Neuron (in vitro differentiated cells): ENCODE results near the gene HHAT.

Experiments used
- H2AFZ ChIP-seq: one replicate; pipeline ENCODE4 v1.6.1; 2013; ENCODE audit warnings: low read depth, mild to moderate bottlenecking, inconsistent platforms, low read length, moderate library complexity
- H3K27me3 ChIP-seq: one replicate; pipeline ENCODE4 v1.6.1; 2013; ENCODE audit warnings: low read length; ENCODE audit not compliant: insufficient read depth
- H3K36me3 ChIP-seq: one replicate; pipeline ENCODE4 v1.6.1; 2013; ENCODE audit warnings: low read length; ENCODE audit not compliant: insufficient read depth
- H3K4me1 ChIP-seq: one replicate; pipeline ENCODE4 v1.6.1; 2013; ENCODE audit warnings: low read length; ENCODE audit not compliant: insufficient read depth
- H3K4me3 ChIP-seq: 2 replicates; pipeline ENCODE4 v1.5.1; 2013; ENCODE audit warnings: mild to moderate bottlenecking, low read length, moderate library complexity
- H3K9me3 ChIP-seq: one replicate; pipeline ENCODE4 v1.6.1; 2013; ENCODE audit warnings: low read length

The HHAT gene

DNA sequence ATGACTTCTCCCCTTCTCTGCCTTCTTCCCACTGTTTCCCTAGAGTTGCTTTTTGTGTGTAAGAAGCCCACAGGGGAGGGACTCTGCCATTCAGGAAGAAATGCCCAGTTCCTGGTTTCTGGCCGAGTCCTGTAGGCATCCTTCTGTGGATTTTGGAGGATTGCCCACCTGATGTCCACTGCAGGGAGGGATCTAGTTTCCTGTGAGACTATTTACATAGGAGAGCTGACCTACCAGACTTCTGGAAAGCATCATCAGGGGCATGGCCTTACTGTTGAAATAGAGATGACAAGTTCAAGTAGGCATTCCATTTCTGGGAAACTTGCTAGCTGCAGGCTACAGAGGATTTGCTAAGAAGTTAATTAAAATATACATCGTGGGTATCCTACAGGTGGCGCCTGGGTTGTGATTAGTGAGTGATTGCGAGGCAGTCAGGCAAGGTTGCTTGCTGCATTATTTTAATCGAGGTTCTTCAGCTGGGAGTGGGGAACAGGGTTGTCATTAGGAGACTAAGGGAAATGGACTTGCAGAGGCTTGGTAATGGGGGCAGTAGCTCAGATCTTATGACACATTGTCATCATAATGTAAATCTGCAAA lies 148.7 kb downstream of the HHAT start:
- Histone ChIP-seq H3K9me3 (no peaks in the 10 kb centered on the region), H3K4me3 (no peak overlapping the region), H3K27me3 (no peaks in the 10 kb centered on the region), H3K4me1 (peaks cover 5% of the 10 kb centered on the region), H2AFZ (no peak overlapping the region), H3K36me3 (no peaks in the 10 kb centered on the region)

DNA sequence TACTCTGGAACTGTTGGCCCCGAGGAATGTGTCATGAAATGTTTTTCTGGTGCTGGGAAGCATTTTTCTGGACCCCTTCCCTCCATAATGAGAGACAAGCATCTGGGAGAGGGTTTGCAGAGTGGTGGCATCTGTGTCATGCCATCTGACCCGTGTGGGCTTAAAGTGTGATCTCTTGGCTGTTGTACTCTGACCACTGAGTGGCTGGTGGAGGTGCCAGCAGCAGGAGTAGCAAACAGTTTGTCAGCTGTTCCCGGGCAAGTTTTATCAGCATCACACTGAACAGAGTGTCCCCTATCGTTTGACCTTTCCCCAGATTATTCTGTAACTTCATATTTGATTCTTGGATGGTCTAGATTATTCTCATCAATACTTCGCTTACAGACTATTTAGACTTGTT lies 150.1 kb downstream of the HHAT start:
- H3K4me3 ChIP-seq: no peak overlapping the region
- H3K27me3 ChIP-seq: no peaks in the 10 kb centered on the region
- H3K36me3 ChIP-seq: no peaks in the 10 kb centered on the region
- H3K4me1 ChIP-seq: peaks cover 18% of the 10 kb centered on the region
- no peak overlapping the region for H2AFZ ChIP-seq
- no peaks in the 10 kb centered on the region for H3K9me3 ChIP-seq

DNA sequence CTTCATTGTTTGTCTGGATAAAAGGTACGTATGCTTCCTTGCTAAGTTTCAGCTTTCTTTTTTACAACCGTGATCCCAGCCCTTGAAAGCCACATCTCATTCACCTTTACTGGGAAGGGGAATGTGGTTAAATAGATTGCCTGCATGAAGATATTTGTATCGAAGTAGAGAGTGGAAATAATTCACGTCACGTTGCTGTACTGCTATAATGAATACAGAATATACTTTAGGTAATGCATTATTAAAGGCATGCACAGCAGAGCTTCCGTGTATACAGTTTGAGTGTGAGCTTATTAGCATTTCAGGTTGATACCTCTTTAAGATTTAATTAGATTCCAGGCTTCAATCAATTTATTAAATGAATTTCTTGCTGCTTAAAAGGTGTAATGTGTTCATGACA lies 153.8 kb downstream of the HHAT start:
- H3K4me1 ChIP-seq: peaks cover 31% of the 10 kb centered on the region
- no peaks in the 10 kb centered on the region for H3K27me3 ChIP-seq
- no peak overlapping the region for H3K4me3 ChIP-seq
- no peaks in the 10 kb centered on the region for H3K36me3 ChIP-seq
- H2AFZ ChIP-seq: no peak overlapping the region
- H3K9me3 ChIP-seq: no peaks in the 10 kb centered on the region

DNA sequence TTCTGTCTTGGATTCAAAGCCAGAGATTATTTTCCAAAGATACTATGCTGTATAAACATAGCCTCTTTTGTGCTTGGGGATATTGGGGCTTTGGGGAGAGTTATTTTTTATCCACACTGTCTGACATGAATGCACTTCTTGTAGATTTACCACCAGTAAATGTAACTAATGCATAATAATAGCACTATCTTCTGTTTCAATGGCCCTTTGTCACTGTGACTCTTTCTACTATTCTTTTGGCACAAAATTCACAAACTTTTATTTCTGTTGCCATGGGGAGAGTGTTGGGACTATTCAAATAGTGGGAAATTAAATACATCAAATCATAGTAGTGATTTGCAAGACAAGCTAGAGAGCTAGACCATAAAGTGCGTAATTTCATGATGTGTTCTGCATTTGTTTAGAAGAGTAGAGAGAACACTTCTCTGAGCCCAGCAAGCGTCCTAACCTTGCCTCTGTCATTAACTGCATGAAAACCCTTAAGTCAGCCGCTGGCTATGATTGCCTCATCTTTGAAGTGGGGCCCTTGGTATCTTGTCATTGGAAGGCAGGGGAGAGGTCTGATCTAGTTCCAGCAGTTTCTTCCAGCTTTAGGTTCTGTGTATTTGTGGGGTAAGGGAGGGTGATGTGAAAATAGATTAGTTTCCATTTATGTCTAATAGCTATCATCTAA lies 154.4 kb downstream of the HHAT start:
- no peaks in the 10 kb centered on the region for H3K9me3 ChIP-seq
- H3K27me3 ChIP-seq: no peaks in the 10 kb centered on the region
- no peak overlapping the region for H2AFZ ChIP-seq
- no peaks in the 10 kb centered on the region for H3K36me3 ChIP-seq
- no peak overlapping the region for H3K4me3 ChIP-seq
- H3K4me1 ChIP-seq: peaks cover 35% of the 10 kb centered on the region

DNA sequence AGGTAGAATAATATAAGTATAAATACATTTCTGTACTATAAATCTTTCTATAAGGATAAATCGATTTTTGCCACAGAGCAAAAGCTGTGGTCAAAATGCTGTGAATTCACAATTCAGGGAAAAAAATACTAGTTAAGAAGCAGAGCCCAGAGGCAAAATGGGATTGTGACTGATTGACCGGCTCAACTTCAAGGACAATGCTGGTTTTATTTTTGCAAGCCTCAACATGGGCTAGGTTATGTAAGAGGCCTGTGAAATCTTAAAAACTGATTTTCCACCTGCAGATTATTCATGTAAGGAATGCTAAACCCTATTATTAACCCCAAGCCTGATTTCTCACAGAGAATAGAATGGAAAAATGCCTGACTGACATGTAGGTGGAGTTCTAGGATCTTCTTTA lies 155.1 kb downstream of the HHAT start:
- H3K4me1 ChIP-seq: peaks cover 36% of the 10 kb centered on the region
- H3K27me3 ChIP-seq: no peaks in the 10 kb centered on the region
- H2AFZ ChIP-seq: no peak overlapping the region
- H3K36me3 ChIP-seq: no peaks in the 10 kb centered on the region
- no peak overlapping the region for H3K4me3 ChIP-seq
- no peaks in the 10 kb centered on the region for H3K9me3 ChIP-seq

DNA sequence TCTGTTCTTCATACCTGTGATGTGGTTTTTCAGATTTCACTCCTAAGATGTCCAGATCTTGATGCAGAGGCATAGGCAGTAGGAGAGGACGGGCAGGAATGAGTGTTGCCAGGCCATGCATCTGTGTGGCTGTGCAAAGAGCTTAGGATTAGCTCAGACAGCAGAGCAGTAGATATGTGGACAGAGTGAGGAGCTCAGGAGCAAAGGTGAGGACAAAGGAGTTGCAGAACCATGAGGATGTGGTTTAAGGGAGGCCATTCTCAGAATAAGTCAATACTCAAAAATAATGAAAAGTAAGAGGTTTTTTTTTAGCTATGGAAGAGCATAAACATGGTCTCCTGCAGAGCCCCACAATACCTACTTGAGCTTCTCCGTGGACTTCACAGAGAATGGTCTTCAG lies 158.3 kb downstream of the HHAT start:
- Histone ChIP-seq H3K27me3 (no peaks in the 10 kb centered on the region), H3K9me3 (no peaks in the 10 kb centered on the region), H3K4me3 (no peak overlapping the region), H2AFZ (no peak overlapping the region), H3K4me1 (peaks cover 49% of the 10 kb centered on the region), H3K36me3 (no peaks in the 10 kb centered on the region)

DNA sequence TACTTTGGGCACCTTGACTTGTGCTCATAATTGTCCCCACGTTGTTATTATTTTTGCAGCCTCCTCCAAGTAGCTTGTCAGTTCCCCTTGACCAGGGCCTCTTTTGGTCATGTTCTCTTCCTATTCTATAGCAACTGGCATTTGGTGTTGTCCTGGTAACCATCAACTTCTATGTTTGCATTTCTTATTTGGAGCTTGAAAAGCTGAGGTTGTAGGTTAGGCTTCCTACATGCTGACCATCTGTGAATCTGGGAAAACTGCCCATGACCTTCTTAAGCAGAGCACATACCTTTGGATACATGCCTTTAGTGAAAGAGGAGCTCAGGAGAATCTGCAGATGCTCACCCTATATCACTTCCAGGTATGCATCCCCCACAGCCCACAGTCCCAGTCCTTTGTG lies 160.8 kb downstream of the HHAT start:
- Histone ChIP-seq H3K27me3 (no peaks in the 10 kb centered on the region), H3K4me3 (no peak overlapping the region), H3K9me3 (no peaks in the 10 kb centered on the region), H3K36me3 (no peaks in the 10 kb centered on the region), H2AFZ (no peak overlapping the region), H3K4me1 (peaks cover 27% of the 10 kb centered on the region)

DNA sequence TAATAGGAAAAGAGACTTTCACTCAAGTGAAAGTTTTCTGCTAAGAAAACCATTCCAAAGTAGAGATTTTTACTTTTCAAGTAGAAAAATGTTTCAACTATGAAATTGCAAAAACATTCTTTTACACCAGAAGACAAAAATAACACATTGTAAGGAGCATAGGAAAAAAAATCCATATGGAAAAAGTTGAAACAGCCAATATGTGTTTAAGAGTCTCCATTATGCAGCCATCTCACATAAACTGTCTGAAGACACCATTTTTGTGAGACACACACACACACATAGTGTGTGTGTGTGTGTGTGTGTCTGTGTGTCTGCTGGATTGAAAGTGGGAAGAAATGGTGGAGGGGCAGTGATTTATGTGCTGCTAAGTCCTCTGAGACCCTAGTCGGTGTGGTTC lies 162.1 kb downstream of the HHAT start:
- H3K4me3 ChIP-seq: no peak overlapping the region
- H3K27me3 ChIP-seq: no peaks in the 10 kb centered on the region
- no peak overlapping the region for H2AFZ ChIP-seq
- no peaks in the 10 kb centered on the region for H3K9me3 ChIP-seq
- peaks cover 27% of the 10 kb centered on the region for H3K4me1 ChIP-seq
- no peaks in the 10 kb centered on the region for H3K36me3 ChIP-seq

DNA sequence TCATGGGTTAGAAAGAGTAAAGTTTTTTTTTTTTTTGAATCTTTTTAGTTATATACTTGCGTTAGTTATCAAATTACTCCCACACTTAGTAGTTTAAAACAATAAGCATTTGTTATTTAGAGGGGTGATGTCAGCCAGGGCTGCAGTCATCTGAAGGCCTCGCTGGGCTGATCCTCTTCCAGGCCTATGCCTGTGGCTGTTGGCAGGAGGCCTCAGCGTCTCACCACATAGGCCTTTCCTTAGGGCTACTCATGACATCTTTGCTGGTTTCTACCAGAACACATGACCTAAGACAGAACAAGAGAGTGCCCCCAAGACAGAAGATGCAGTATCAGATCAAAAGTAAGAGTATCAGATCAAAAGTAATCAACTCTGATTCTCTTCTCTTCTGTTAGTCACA lies 167.4 kb downstream of the HHAT start:
- no peaks in the 10 kb centered on the region for H3K4me1 ChIP-seq
- H3K4me3 ChIP-seq: no peak overlapping the region
- H3K36me3 ChIP-seq: no peaks in the 10 kb centered on the region
- no peaks in the 10 kb centered on the region for H3K27me3 ChIP-seq
- no peak overlapping the region for H2AFZ ChIP-seq
- H3K9me3 ChIP-seq: no peaks in the 10 kb centered on the region

DNA sequence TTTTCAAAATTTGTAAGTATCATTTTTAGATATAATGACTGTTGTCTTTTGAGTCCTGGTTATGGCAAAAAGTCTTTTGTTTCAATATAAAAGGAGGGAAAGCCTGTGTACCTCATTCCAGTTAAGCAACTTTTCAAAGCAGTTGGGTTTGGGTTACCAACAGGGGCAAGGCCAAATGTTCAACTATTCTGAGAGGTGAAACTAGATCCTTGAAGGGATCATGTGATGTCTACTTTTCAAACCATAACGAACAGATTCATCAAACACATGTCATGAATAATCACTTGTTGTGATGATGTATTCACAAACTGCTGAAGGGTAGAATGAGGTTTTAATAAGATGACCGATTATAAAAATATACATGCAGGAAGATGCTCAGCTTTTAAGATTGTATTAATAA lies 171.3 kb downstream of the HHAT start:
- Histone ChIP-seq H2AFZ (no peak overlapping the region), H3K27me3 (no peaks in the 10 kb centered on the region), H3K4me1 (no peaks in the 10 kb centered on the region), H3K36me3 (no peaks in the 10 kb centered on the region), H3K9me3 (no peaks in the 10 kb centered on the region), H3K4me3 (no peak overlapping the region)

DNA sequence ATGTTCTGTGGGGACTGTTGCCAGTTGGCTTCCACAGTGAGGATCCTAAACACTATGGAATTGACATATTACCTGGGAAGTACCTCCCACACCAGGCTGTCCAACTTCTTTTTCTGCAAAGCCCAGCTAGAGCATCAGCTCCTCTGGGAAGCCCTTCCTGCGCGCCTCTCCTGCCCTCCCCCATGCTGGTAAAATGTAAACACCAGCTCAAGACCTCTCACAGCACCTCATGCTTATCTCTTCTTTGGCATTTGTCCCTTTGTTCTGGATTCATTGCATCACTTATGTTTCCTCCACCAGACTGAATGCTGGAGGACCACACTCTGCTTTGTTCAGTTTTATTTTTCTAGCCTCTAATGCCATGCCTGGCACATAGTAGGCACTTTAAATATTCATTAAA lies 172.1 kb downstream of the HHAT start:
- Histone ChIP-seq H3K27me3 (no peaks in the 10 kb centered on the region), H3K4me1 (peaks cover 5% of the 10 kb centered on the region), H3K9me3 (no peaks in the 10 kb centered on the region), H3K36me3 (no peaks in the 10 kb centered on the region), H3K4me3 (no peak overlapping the region), H2AFZ (no peak overlapping the region)

DNA sequence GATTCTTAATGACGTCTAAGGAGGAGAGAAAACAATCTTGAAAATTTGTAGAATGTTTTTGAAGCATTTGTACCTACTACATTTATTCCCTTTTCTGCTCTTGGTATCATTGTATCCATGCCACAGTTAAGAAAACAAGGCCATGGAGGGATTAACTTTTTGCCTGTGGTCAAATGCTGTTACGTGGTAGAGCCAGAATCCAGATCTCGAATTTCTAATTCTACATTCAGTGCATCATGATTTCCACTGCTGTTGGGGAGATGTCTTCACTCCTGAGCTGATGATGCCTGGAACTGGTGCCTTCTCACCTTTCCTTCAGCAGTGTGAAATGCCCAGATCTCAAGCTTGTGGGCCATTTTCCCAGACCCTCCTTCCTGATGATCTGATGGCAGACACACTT lies 175.6 kb downstream of the HHAT start:
- H3K4me3 ChIP-seq: no peak overlapping the region
- no peaks in the 10 kb centered on the region for H3K27me3 ChIP-seq
- H2AFZ ChIP-seq: no peak overlapping the region
- H3K9me3 ChIP-seq: no peaks in the 10 kb centered on the region
- no peaks in the 10 kb centered on the region for H3K36me3 ChIP-seq
- H3K4me1 ChIP-seq: peaks cover 5% of the 10 kb centered on the region

DNA sequence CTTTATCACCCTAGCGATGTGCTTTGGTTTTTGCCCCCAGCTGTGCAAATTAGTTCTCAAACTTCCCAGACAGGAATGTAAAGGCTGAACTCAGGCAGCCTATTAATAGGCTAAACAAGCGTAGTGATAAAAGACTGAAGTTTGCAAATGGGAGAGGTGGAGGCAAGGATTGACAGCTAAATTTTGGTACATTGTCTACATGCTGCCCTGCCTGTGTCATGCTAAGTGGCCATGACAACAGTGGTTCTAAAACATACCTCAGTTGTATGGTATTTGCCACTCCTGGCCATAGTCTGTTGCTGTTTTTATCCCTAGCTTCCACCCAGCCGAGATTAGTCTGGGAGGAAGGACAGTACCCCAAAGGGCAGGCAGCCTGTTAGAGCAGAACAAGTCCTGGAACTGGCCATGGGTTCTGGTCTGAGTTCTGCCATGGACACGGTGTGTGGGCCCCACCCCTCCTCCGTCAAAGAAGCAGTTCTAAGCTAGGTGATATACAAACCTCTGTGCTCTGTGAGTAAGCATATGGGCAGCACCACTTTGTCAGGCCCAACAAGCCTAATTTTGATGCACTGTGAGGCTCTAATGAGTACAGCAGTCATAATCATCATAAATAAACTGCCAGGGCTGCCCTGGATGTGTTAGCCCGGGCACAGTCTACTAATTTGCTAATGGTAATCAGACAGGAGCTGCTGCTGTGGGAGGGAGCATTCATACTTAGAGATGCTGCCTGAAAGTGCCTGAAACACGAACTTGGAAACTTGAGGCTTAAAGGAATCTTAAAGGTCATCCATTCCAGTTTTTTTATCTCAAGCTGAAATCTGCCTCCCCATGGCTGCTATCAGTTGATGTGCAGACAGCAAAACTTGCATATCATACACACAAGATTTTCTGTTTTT lies 177.1 kb downstream of the HHAT start:
- H3K27me3 ChIP-seq: no peaks in the 10 kb centered on the region
- H3K4me3 ChIP-seq: no peak overlapping the region
- H2AFZ ChIP-seq: no peak overlapping the region
- peaks cover 5% of the 10 kb centered on the region for H3K4me1 ChIP-seq
- no peaks in the 10 kb centered on the region for H3K9me3 ChIP-seq
- no peaks in the 10 kb centered on the region for H3K36me3 ChIP-seq
